ENCODE measurements around the gene CCDC88A.
"Not testable (repeated sequence)": the region's sequence is repeated elsewhere in the genome, so short reads cannot be mapped to it uniquely, and the experiment has no call there.

Gene CCDC88A, protein sequence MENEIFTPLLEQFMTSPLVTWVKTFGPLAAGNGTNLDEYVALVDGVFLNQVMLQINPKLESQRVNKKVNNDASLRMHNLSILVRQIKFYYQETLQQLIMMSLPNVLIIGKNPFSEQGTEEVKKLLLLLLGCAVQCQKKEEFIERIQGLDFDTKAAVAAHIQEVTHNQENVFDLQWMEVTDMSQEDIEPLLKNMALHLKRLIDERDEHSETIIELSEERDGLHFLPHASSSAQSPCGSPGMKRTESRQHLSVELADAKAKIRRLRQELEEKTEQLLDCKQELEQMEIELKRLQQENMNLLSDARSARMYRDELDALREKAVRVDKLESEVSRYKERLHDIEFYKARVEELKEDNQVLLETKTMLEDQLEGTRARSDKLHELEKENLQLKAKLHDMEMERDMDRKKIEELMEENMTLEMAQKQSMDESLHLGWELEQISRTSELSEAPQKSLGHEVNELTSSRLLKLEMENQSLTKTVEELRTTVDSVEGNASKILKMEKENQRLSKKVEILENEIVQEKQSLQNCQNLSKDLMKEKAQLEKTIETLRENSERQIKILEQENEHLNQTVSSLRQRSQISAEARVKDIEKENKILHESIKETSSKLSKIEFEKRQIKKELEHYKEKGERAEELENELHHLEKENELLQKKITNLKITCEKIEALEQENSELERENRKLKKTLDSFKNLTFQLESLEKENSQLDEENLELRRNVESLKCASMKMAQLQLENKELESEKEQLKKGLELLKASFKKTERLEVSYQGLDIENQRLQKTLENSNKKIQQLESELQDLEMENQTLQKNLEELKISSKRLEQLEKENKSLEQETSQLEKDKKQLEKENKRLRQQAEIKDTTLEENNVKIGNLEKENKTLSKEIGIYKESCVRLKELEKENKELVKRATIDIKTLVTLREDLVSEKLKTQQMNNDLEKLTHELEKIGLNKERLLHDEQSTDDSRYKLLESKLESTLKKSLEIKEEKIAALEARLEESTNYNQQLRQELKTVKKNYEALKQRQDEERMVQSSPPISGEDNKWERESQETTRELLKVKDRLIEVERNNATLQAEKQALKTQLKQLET (N-terminal part only)

DNA sequence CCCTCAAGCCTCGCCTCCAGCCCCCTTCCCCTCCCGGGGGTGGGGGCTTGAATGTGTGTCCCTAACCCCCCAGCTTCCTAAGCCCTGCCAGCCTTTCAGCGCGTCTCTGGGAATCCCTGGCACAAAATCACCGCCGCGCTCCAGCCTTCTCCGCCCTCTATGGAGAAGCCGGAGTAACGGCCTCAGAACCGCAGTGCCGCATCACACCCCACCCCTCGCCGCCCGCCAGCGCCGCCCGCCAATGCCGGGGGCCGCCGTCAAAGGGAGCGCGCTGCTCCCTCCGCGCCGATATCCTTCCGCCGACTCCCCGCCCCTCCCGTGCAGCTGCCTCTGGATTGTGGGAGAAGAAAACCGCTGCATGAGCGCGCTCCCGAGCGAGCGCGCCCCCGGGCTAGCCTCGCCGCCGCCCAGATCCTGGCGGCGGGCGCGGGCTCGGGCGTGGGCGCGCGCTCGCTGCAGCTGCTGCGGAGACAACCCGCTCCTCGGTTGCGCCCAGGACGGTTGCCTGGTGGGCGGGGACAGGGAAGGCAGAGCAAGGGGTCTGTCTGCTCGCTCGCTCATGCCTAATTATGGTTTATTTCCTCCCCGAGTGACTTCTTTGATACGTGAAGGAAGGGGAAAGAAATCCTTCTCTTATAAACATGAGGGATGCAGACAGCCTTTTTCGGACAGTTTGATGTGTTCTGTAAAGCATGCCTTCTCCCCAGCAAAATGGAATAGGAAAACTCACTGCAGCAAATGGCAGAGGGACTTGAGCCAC, at the start of gene CCDC88A:
TSS of gene CCDC88A (minus strand) at position 178 of the 760 bp plus-strand sequence. CDS start 777 bp downstream, outside the sequence.
- peak; percentile 76 for DNase-seq (ENCODE audit: low read depth)

DNA sequence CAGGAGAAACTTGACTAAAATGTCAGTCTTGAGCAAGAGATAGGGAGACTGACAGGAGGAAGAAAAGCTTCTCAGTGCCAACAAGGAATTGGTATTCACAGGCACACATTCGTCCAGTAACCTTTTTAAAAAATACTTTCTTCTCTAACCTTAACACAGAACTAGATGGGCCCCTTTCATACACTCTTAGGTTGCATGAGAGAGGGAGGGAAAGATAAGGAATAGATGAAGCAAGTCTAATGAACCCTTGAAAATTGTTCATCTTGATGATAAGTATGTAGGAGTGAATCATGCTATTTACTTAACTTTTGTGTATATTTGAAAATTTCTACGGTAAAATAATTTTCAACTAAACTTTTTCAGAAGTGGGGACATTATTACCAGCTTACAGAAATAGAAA, 42.0 kb upstream of the CCDC88A start:
- no peak for DNase-seq (ENCODE audit: low read depth)

DNA sequence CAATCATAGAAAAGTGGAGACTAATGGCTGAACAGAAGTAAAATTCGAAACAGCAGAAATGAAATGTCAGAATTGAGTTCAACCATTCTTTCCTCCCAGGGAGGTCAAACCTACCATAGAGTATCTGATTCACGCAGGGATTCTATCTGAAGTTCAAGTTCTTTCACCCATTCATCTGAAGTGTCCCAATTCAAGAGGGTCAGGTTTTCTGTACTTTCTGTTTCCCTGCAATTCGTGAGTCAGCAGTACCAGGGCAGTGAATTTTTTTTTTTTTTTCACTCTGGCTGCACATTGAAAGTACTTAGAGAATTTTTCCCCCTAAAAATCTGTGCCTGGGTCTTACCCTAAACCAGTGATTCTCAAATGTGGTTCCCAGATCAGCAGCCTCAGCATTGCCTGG, 40.9 kb upstream of the CCDC88A start:
- no peak for DNase-seq (ENCODE audit: low read depth)

DNA sequence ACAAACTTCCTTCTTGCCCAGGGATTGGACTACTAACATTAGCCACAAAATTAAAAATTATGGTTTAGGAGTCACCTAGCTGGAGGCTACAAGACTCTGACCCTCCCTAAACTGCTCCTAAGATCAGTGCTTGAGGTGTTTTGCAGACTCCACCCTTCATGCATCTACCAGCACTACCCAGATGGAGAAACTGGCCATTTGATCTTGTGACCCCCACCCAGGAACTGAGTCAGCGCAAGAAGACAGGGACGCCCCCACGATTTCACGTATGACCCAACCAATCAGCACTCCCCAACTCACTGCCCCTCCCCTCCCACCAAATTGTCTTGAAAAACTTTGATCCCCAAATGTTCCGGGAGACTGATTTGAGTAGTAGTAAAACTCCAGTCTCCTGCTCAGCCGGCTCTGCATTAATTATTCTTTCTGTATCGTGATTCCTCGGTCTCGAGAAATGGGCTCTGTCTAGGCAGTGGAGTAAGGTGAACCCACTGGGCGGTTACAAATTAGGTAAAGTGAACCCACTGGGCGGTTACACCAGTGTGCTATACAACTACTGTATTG, 40.1 kb upstream of the CCDC88A start:
- DNase-seq (ENCODE audit: low read depth): no peak

- DNase-seq (ENCODE audit: low read depth): no peak
Measured at GRCh38 chr2:55459279-55459678, 39.6 kb upstream of the CCDC88A start.

DNA sequence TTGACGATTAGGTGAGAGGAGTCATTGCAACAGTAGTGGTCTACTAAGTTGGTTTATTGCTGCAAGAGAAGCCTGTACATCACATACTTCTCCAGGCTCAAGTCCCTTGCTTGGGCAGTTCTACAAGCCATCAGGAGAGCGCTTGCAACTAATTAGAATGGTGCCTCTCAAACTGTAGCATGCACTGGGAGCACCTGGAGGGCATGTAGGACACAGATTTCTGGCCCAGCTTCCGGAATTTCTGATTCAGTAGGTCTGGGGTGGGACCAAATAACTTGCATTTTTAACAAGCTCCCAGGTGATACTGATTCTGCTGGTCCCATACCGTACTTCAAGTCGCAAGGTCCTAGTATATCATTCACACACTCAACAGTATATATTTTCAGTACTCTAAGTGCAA, 34.5 kb upstream of the CCDC88A start:
- DNase-seq (ENCODE audit: low read depth): no peak

DNA sequence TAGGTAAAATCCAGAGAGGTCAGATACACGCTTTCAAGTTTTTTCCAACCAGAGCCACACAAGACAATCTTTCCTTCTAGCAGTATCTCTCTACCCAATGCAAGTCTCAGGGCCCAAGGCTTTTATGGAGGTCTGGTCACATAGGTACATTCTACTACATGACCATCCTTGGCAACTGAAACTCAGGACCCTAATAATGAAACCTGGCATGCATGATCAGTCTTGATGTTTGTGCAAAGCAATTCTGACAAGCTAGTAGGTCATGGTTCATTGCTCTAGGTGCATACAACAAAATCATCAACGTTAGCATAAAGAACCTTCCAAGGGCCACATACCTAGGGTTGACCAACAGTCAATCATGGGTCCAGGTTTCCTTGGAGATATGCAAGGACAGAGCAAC, 33.2 kb upstream of the CCDC88A start:
- no peak for DNase-seq (ENCODE audit: low read depth)

DNA sequence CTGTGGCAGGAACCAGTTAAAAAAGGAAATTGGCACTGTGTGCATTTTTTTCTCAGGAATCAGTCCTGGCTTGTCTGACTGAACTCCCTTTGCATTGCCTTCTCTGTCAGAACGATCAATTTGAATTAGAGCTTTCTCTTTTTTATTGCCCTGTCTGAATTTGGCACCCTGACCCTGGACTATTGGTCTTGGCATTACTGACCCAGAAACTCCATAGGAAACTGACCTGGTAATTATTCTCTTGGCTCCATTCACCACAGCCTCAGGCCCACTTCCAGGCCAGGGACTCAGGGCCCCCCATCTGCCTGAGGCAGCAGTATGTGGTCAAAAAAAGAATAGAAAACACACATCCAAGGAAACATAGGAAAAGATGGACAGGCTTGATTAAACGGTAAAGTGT, 32.0 kb upstream of the CCDC88A start:
- no peak for DNase-seq (ENCODE audit: low read depth)

DNA sequence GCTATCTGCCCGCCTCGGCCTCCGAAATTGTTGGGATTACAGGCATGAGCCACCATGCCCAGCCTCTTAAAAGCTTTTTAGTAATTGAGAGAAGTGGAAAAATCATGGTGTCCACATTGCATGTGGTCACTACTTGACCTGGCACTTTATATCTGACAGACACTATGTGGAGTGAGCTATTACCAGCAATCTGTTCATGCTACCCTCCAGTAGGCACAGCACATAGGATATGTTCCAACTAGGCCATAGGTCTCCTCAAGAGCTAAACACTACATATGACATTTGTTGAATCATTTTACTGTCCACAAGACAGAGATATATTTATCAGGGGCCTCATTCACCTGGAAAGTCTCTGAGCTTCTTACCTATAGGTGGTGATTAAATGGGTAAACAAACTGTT, 30.4 kb upstream of the CCDC88A start:
- DNase-seq (ENCODE audit: low read depth): not testable (repeated sequence)

- not testable (repeated sequence) for DNase-seq (ENCODE audit: low read depth)
Measured at GRCh38 chr2:55442045-55442760, 22.5 kb upstream of the CCDC88A start.

GRCh38 chr2:55441280-55441892, 21.7 kb upstream of the CCDC88A start:
- no peak for DNase-seq (ENCODE audit: low read depth)

GRCh38 chr2:55439101-55439397, 19.4 kb upstream of the CCDC88A start:
- no peak for DNase-seq (ENCODE audit: low read depth)

DNA sequence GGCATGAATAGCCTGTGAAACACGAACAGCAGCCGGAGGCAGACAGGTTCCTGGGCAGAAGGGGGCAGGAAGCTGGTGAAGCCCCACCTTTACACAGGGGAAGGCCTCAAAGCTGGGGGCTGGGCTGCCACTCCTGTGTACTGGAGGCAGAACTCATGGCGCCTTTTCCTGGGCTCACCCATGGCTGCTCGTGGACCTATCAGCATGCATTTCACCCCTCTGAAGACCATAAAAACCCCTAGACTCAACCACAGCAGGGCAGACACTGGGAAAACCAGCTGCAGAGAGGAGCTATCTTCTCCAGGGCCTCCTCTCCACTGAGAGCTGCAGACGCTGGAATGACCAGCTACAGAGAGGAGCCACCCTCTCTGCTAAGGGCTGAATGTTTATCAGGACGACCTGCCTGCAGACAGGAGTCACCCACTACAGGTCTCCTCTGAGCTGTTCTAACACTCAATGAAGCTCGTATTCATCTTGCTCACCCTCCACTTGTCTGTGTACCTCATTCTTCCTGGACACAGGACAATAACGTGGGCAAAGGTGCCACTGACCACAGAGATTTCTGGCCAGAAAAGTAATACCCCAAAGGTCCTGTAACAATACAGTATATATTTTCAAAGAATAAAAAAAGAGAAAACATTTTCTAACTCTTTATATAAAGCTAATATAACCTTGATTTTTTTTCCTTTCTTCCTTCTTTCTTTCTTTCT, 18.9 kb upstream of the CCDC88A start:
- DNase-seq (ENCODE audit: low read depth): no peak

- no peak for DNase-seq (ENCODE audit: low read depth)
Measured at GRCh38 chr2:55437515-55438390, 18.1 kb upstream of the CCDC88A start.

GRCh38 chr2:55431982-55432627, 12.4 kb upstream of the CCDC88A start:
- DNase-seq (ENCODE audit: low read depth): no peak

DNA sequence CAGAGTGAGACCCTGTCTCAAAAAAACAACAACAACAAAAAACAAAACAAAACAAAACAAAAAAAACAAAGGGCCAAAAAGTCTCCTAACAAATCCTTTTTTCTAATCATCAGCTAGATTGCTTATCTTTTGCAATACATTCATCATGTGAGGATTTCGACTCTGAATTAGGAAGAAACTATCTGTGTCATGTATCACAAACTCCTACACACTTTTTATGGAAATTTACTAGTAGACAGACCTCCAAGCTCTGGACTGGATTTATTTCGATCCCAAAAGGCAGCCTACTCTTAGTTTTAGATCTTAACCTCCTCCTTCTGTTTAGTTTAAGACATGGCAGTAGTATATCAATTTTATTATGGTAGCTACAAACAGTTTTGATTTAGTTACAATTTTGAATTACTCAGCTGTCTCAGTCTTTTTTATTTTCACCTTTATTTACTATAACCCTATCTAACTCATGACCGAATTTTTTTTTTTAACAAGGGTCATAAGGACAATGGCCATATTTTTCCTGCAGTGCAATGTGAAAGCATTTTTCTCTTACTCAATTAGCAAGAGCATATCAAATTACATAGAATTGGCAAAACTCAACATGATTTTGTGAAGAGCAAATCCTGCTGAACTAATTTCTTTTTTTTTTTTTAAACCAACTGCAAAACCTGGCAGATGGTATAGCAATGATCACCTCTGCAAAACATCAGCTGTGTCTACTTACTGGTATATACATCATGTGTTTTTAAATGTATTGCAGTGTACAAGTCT, 10.7 kb upstream of the CCDC88A start:
- DNase-seq (ENCODE audit: low read depth): no peak

DNA sequence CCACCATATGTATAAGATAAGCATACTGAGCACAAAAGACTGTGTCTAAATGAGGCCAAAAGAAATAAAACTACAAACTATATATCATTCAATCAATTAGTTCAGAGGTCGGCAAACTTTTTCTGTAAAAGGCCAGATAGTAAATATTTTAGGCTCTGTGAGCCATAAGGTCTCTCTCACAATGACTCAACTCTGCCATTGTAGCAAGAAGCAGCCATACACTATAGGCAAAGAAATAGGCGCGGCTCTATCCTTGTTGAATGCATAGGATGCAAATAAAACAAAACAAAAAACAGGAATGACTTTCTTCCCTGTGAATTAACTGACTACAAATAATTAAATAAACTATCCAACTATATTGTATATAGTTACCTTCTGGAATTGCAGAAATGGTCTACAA, 8.6 kb upstream of the CCDC88A start:
- no peak for DNase-seq (ENCODE audit: low read depth)

- no peak for DNase-seq (ENCODE audit: low read depth)
Measured at GRCh38 chr2:55425431-55425831, 5.8 kb upstream of the CCDC88A start.

Measured in activated gamma-delta T cell treated with anti-CD3 and anti-CD28 coated beads, Interleukin-2, amount 50 U/mL, for 16 hours (primary cell).